Measurements from ENCODE around the gene HOXC4. TPM values are rescaled to one million over a fixed set of nuclear protein-coding genes. Genes with fewer than 3 reads are reported as not detected.
"Not testable (repeated sequence)": the region's sequence is repeated elsewhere in the genome, so short reads cannot be mapped to it uniquely, and the experiment has no call there.

HOXC4 gene
- total RNA-seq, 2 experiments from 2014 or later: not detected

GRCh38 chr12:54040148-54040494 is 13.5 kb upstream of the HOXC4 start:
- Mint-ChIP-seq H3K27ac (no peak overlapping the region), H3K4me3 (no peak overlapping the region), H3K9me3 (no peaks in the 10 kb centered on the region), H3K27me3 (peaks cover 97% of the 10 kb centered on the region), H3K4me1 (ENCODE audit: low read depth) (peaks cover 8% of the 10 kb centered on the region), H3K36me3 (ENCODE audit: low read depth) (no peaks in the 10 kb centered on the region)
- no peak overlapping the region for H3K4me3 ChIP-seq (ENCODE audit: low read length)
- no peak overlapping the region for H3K27ac ChIP-seq (ENCODE audit: low read depth in 1 of 2, low read length in 2 of 2)
- POLR2A ChIA-PET: no interaction called here
- no peak for TF ChIP-seq CTCF (IDR thresholded peaks at IDR 0.05)
- peaks cover 85 to 94% of the 10 kb centered on the region in 2 experiments for H3K27me3 ChIP-seq (ENCODE audit: control insufficient read depth in 1 of 2, insufficient read depth in 2 of 2, low read length in 2 of 2)
- no peaks in the 10 kb centered on the region for H3K4me1 ChIP-seq (ENCODE audit: insufficient read depth, low read length)
- CTCF ChIA-PET: interaction anchor here (0.8 kb wide), 1 partner anchor 12 kb away, joined by 3 read pairs; no protein-coding TSS in a partner anchor
- intact Hi-C loops (cut with DNase I, micrococcal nuclease): no loop called here
- ATAC-seq (ENCODE audit: poor library complexity) (no peak), DNase-seq (no peak)
- peaks cover 0 to 7% of the 10 kb centered on the region in 2 experiments for H3K9me3 ChIP-seq (ENCODE audit: control insufficient read depth in 1 of 2, insufficient read depth in 1 of 2, low read length in 2 of 2)
- H3K36me3 ChIP-seq (ENCODE audit: insufficient read depth, low read length): no peaks in the 10 kb centered on the region

- Mint-ChIP-seq H3K27ac (no peak overlapping the region), H3K4me1 (ENCODE audit: low read depth) (peaks cover 7% of the 10 kb centered on the region), H3K4me3 (no peak overlapping the region), H3K27me3 (peaks cover 97% of the 10 kb centered on the region), H3K9me3 (no peaks in the 10 kb centered on the region), H3K36me3 (ENCODE audit: low read depth) (no peaks in the 10 kb centered on the region)
- H3K9me3 ChIP-seq (ENCODE audit: control insufficient read depth in 1 of 2, insufficient read depth in 1 of 2, low read length in 2 of 2): peaks cover 0 to 3% of the 10 kb centered on the region in 2 experiments
- no peak overlapping the region for H3K4me3 ChIP-seq (ENCODE audit: low read length)
- intact Hi-C loops (cut with DNase I, micrococcal nuclease): no loop called here
- POLR2A ChIA-PET: no interaction called here
- H3K36me3 ChIP-seq (ENCODE audit: insufficient read depth, low read length): no peaks in the 10 kb centered on the region
- CTCF ChIA-PET: interaction anchor here (0.8 to 0.9 kb wide), 2 partner anchors 13 to 161 kb away, joined by 3 read pairs; no protein-coding TSS in a partner anchor
- no peak overlapping the region for H3K27ac ChIP-seq (ENCODE audit: low read depth in 1 of 2, low read length in 2 of 2)
- no peak for ATAC-seq (ENCODE audit: poor library complexity)
- H3K4me1 ChIP-seq (ENCODE audit: insufficient read depth, low read length): no peaks in the 10 kb centered on the region
- TF ChIP-seq CTCF (IDR thresholded peaks at IDR 0.05): no peak
- DNase-seq: no peak
- H3K27me3 ChIP-seq (ENCODE audit: control insufficient read depth in 1 of 2, insufficient read depth in 2 of 2, low read length in 2 of 2): peaks cover 81 to 94% of the 10 kb centered on the region in 2 experiments
Observed at GRCh38 chr12:54040648-54041047, 13.0 kb upstream of the HOXC4 start.

GRCh38 chr12:54041097-54041690 is 12.4 kb upstream of the HOXC4 start:
- no peak overlapping the region for H3K27ac Mint-ChIP-seq
- H3K27me3 ChIP-seq (ENCODE audit: control insufficient read depth in 1 of 2, insufficient read depth in 2 of 2, low read length in 2 of 2): peaks cover 83 to 94% of the 10 kb centered on the region in 2 experiments
- H3K4me3 ChIP-seq (ENCODE audit: low read length): no peak overlapping the region
- peaks cover 7% of the 10 kb centered on the region for H3K4me1 Mint-ChIP-seq (ENCODE audit: low read depth)
- no peak overlapping the region for H3K27ac ChIP-seq (ENCODE audit: low read depth in 1 of 2, low read length in 2 of 2)
- no peak overlapping the region for H3K4me3 Mint-ChIP-seq
- POLR2A ChIA-PET: no interaction called here
- no peak for DNase-seq
- H3K9me3 ChIP-seq (ENCODE audit: control insufficient read depth in 1 of 2, insufficient read depth in 1 of 2, low read length in 2 of 2): peaks cover 0 to 7% of the 10 kb centered on the region in 2 experiments
- no peaks in the 10 kb centered on the region for H3K36me3 ChIP-seq (ENCODE audit: insufficient read depth, low read length)
- intact Hi-C loops (cut with DNase I, micrococcal nuclease): no loop called here
- H3K27me3 Mint-ChIP-seq: peaks cover 97% of the 10 kb centered on the region
- CTCF ChIA-PET: interaction anchor here (0.9 kb wide), 1 partner anchor 160 kb away, joined by 3 read pairs; no protein-coding TSS in a partner anchor
- ATAC-seq (ENCODE audit: poor library complexity): no peak
- TF ChIP-seq CTCF (IDR thresholded peaks at IDR 0.05): no peak
- H3K4me1 ChIP-seq (ENCODE audit: insufficient read depth, low read length): no peaks in the 10 kb centered on the region
- H3K9me3 Mint-ChIP-seq: no peaks in the 10 kb centered on the region
- H3K36me3 Mint-ChIP-seq (ENCODE audit: low read depth): no peaks in the 10 kb centered on the region

- H3K27me3 ChIP-seq (ENCODE audit: control insufficient read depth in 1 of 2, insufficient read depth in 2 of 2, low read length in 2 of 2): peaks cover 84 to 94% of the 10 kb centered on the region in 2 experiments
- H3K9me3 Mint-ChIP-seq; DNase-seq; H3K27ac Mint-ChIP-seq; H3K4me3 Mint-ChIP-seq; intact Hi-C loops (cut with DNase I, micrococcal nuclease); H3K4me1 ChIP-seq (ENCODE audit: insufficient read depth, low read length); H3K4me1 Mint-ChIP-seq (ENCODE audit: low read depth); H3K27ac ChIP-seq (ENCODE audit: low read depth in 1 of 2, low read length in 2 of 2); POLR2A ChIA-PET; H3K4me3 ChIP-seq (ENCODE audit: low read length); H3K9me3 ChIP-seq (ENCODE audit: control insufficient read depth in 1 of 2, insufficient read depth in 1 of 2, low read length in 2 of 2); CTCF ChIA-PET; H3K36me3 ChIP-seq (ENCODE audit: insufficient read depth, low read length); H3K36me3 Mint-ChIP-seq (ENCODE audit: low read depth); ATAC-seq (ENCODE audit: poor library complexity): not testable (repeated sequence)
- peaks cover 97% of the 10 kb centered on the region for H3K27me3 Mint-ChIP-seq
Observed at GRCh38 chr12:54042033-54042432, 11.6 kb upstream of the HOXC4 start.

All from CD4-positive, alpha-beta T cell (primary cell).